Ecto neural progenitor cell (in vitro differentiated cells): ENCODE results near the gene MED29.
"Not testable (repeated sequence)": the region's sequence is repeated elsewhere in the genome, so short reads cannot be mapped to it uniquely, and the experiment has no call there.

Experiments
- DNase-seq: peaks from one replicate; pipeline ENCODE4 v3.0.0-alpha.2; 2018; ENCODE audit warnings: low spot score

The MED29 gene

GRCh38 chr19:39372047-39372802, 19.0 kb upstream of the MED29 start:
- DNase-seq: no peak

GRCh38 chr19:39372941-39373340, 18.2 kb upstream of the MED29 start:
- no peak for DNase-seq

- no peak for DNase-seq
Measured at GRCh38 chr19:39375929-39376328, 15.2 kb upstream of the MED29 start.

- no peak for DNase-seq
Measured at GRCh38 chr19:39377373-39378362, 13.5 kb upstream of the MED29 start.

GRCh38 chr19:39379366-39379765, 11.8 kb upstream of the MED29 start:
- DNase-seq: not testable (repeated sequence)

GRCh38 chr19:39379865-39380396, 11.2 kb upstream of the MED29 start:
- DNase-seq: no peak

GRCh38 chr19:39380521-39381502, 10.4 kb upstream of the MED29 start:
- DNase-seq: no peak

- no peak for DNase-seq
Measured at GRCh38 chr19:39381910-39382611, 9.1 kb upstream of the MED29 start.

GRCh38 chr19:39382991-39383828, 8.0 kb upstream of the MED29 start:
- DNase-seq: no peak

GRCh38 chr19:39384839-39385568, 6.2 kb upstream of the MED29 start:
- no peak for DNase-seq

GRCh38 chr19:39385629-39386411, 5.4 kb upstream of the MED29 start:
- no peak for DNase-seq

GRCh38 chr19:39386557-39386956, 4.6 kb upstream of the MED29 start:
- no peak for DNase-seq

- no peak for DNase-seq
Measured at GRCh38 chr19:39388657-39389056, 2.5 kb upstream of the MED29 start.

- no peak for DNase-seq
Measured at GRCh38 chr19:39389631-39390414, 1.4 kb upstream of the MED29 start.

- DNase-seq: no peak
Measured at GRCh38 chr19:39390451-39390750, 777 bp upstream of the MED29 start.

- DNase-seq: peak; percentile 89
Measured at GRCh38 chr19:39397360-39398296, 6.5 kb downstream of the MED29 start.
